Heart right ventricle (tissue), 16 donors: Measurements from ENCODE around the gene MRPL57. TPM values are rescaled to one million over a fixed set of nuclear protein-coding genes. Genes with fewer than 3 reads are reported as not detected.

ENCODE experiments used
- ATAC-seq, 8 donors: fragments of 200-7000 bp; cut with Tn5 transposase; one replicate each; pipeline ENCODE4 v1.9.1; 2020; ENCODE audit warnings: mild to moderate bottlenecking in 8 of 8, moderate library complexity in 8 of 8, moderate number of reproducible peaks in 1 of 8
- DNase-seq, 2 donors: peaks; one replicate each; pipeline ENCODE4 v3.0.0-alpha.2; 2020
- H3K27ac ChIP-seq, 10 donors: fragments of 200-600 bp; sonication (generic) in 2 of 10; one replicate each; pipeline versions ENCODE4 v1.5.0 to v1.8.0; 2020 to 2022; ENCODE audit warnings: mild to moderate bottlenecking in 3 of 10
- H3K27me3 ChIP-seq, 7 donors: fragments of 200-600 bp; one replicate each; pipeline ENCODE4 v1.8.0; 2021 to 2022; ENCODE audit warnings: mild to moderate bottlenecking in 2 of 7
- H3K36me3 ChIP-seq, 9 donors: fragments of 200-600 bp; sonication (generic) in 1 of 9; one replicate each; pipeline versions ENCODE4 v1.5.0 to v1.8.0; 2020 to 2022; ENCODE audit warnings: mild to moderate bottlenecking in 2 of 9
- H3K4me1 ChIP-seq, 9 donors: fragments of 200-600 bp; sonication (generic) in 1 of 9; one replicate each; pipeline versions ENCODE4 v1.5.0 to v1.8.0; 2020 to 2022; ENCODE audit warnings: mild to moderate bottlenecking in 4 of 9
- H3K4me3 ChIP-seq, 10 donors: fragments of 200-600 bp; sonication (generic) in 2 of 10; one replicate each; pipeline versions ENCODE4 v1.5.0 to v1.8.0; 2020 to 2022; ENCODE audit warnings: mild to moderate bottlenecking in 7 of 10, moderate library complexity in 2 of 10
- H3K9me3 ChIP-seq, 11 donors: fragments of 200-600 bp in 10 of 11; sonication (generic) in 2 of 11; one replicate each; pipeline versions ENCODE4 v1.5.0 to v1.8.0; 2013 to 2022; ENCODE audit warnings: mild to moderate bottlenecking in 2 of 11, control low read depth in 1 of 11, moderate library complexity in 1 of 11
- WGBS, 2 donors: extraction: QIAGEN DNeasy Blood & Tissue Kit; methylation state at CpG; one replicate each; pipeline ENCODE4 v1.1.7; 2013; ENCODE audit warnings: inconsistent platforms in 1 of 2; 5-methylcytosine and 5-hydroxymethylcytosine counted together
- intact Hi-C, 10 donors: fragments of 100-400 bp; cut with DNase I; formaldehyde crosslinking; loops; one replicate each; pipeline versions ENCODE4 v1.11.1 to v1.14.2; 2022
- polyA plus RNA-seq, 2 donors: library from polyadenylated mRNA; stranded (reverse); fragments of 200-250 nt; gene quantifications; one replicate each; pipeline ENCODE4 v1.2.3, GENCODE V29; 2013
- total RNA-seq, 10 donors: library from RNA; stranded (reverse); fragmentation: NEBNext Ultra II Directional in 3 of 10; extraction: Animal tissue kit (Norgen Biotek cat#: 25700) in 3 of 10; gene quantifications; one replicate each; pipeline versions ENCODE4 v1.2.1 to v1.2.4, GENCODE V29; 2021 to 2023
- TF ChIP-seq, protein P1 (sequence below), 9 donors: fragments of 200-600 bp; sonication (generic) in 2 of 9; IDR thresholded peaks; one replicate each; pipeline versions ENCODE4 v1.5.0 to v1.8.0; 2021 to 2022; ENCODE audit warnings: antibody characterized with exemption in 9 of 9, mild to moderate bottlenecking in 5 of 9, moderate library complexity in 1 of 9
- donor health status: Arrhythmogenic right ventricular cardiomyopathy.
- donor health status: ischemic (EF 13 %, LVEDD 7.1; RV severe dilation, severe dysfunction).
- donor health status: healthy with polysubstance abuse.
- donor health status: DM: no; HTN: yes; CAD: no.
- donor health status: DM: no; HTN: no; CAD: no.
- donor health status: ischemic (EF 25% LVEDD 6.9; RV normal size, moderate dysfunction).
- donor health status: ischemic (EF 25% LVEDD 5.7; RV mildly dilated, moderate dysfunction).
- donor health status: healthy.
- donor health status: DM: yes; HTN: yes; CAD: no.
- donor health status: Ischemic cardiomyopathy.
- donor health status: ischemic (EF 35%, LVEDD 5.7; RV mildly dilated, moderate dysfunction).
- donor health status: nonischemic (EF 11% LVEDD 7.7; RV severe dilation, severe dysfunction).
- donor health status: DM: yes; HTN: yes; CAD: no.
- donor health status: PGD.
- donor health status: ischemic (EF 29% LVEDD 5.4; RV normal size, mild dysfunction).
- donor health status: nonischemic (EF 23%, LVEDD 6.1; RV moderate dilation, normal function).

The MRPL57 gene
- total and polyA plus RNA-seq, 12 donors = 20.0 to 40.6 (median 23.6) TPM

DNA sequence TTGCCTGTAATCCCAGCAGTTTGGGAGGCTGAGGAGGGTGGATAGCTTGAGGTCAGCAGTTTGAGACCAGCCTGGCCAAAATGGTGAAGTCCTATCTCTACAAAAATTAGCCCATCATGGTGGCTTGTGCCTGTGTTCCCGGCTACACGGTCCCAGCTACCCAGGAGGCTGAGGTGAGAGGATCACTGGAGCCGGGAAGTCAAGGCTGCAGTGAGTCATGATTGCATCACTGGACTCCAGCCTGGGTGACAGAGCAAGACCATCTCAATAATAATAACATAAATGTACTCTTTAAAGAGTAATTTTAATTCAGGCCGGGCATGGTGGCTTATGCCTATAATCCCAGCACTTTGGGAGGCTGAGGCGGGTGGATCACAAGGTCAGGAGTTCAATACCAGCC is 38.8 kb upstream of the MRPL57 start:
- Histone ChIP-seq H3K36me3 (peaks cover 0 to 8% (median 4%) of the 10 kb centered on the region in 9 donors), H3K4me3 (no peak overlapping the region), H3K4me1 (peaks cover 11 to 24% (median 18%) of the 10 kb centered on the region in 9 donors), H3K27ac (no peak overlapping the region), H3K27me3 (no peaks in the 10 kb centered on the region), H3K9me3 (no peaks in the 10 kb centered on the region)
- ATAC-seq (no peak), DNase-seq (no peak)
- intact Hi-C loops = loop anchor here in 3 of 10 donors (5.0 to 10.0 kb wide), 2 partner anchors 193 to 195 kb away; no protein-coding TSS in a partner anchor
- 87 to 89% methylated on average over 5 of the region's 5 CpGs for WGBS, 2 donors
- TF ChIP-seq, protein P1, sequence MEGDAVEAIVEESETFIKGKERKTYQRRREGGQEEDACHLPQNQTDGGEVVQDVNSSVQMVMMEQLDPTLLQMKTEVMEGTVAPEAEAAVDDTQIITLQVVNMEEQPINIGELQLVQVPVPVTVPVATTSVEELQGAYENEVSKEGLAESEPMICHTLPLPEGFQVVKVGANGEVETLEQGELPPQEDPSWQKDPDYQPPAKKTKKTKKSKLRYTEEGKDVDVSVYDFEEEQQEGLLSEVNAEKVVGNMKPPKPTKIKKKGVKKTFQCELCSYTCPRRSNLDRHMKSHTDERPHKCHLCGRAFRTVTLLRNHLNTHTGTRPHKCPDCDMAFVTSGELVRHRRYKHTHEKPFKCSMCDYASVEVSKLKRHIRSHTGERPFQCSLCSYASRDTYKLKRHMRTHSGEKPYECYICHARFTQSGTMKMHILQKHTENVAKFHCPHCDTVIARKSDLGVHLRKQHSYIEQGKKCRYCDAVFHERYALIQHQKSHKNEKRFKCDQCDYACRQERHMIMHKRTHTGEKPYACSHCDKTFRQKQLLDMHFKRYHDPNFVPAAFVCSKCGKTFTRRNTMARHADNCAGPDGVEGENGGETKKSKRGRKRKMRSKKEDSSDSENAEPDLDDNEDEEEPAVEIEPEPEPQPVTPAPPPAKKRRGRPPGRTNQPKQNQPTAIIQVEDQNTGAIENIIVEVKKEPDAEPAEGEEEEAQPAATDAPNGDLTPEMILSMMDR (IDR thresholded peaks at IDR 0.05) = no peak

- H3K27me3 ChIP-seq = no peaks in the 10 kb centered on the region
- H3K4me1 ChIP-seq = peaks cover 12 to 33% (median 26%) of the 10 kb centered on the region in 9 donors
- ATAC-seq (no peak), DNase-seq (no peak)
- peaks cover 0 to 16% (median 6%) of the 10 kb centered on the region in 9 donors for H3K36me3 ChIP-seq
- H3K9me3 ChIP-seq = no peaks in the 10 kb centered on the region
- TF ChIP-seq, protein P1 (IDR thresholded peaks at IDR 0.05) = no peak
- H3K27ac ChIP-seq = no peak overlapping the region
- no peak overlapping the region for H3K4me3 ChIP-seq
- WGBS, 2 donors = 92 to 100% methylated on average over 1 of the region's 1 CpG
- intact Hi-C loops = loop anchor here in 3 of 10 donors (5.0 to 10.0 kb wide), 2 partner anchors 194 to 196 kb away; no protein-coding TSS in a partner anchor
Measured at GRCh38 chr13:21138561-21138960, 37.9 kb upstream of the MRPL57 start.

GRCh38 chr13:21139374-21139773 is 37.1 kb upstream of the MRPL57 start:
- Histone ChIP-seq H3K4me1 (peaks cover 12 to 40% (median 34%) of the 10 kb centered on the region in 9 donors), H3K27me3 (no peaks in the 10 kb centered on the region), H3K4me3 (peak overlapping the region in 8 of 10 donors; percentile 73 to 90 (median 78)), H3K9me3 (no peaks in the 10 kb centered on the region), H3K36me3 (peaks cover 0 to 25% (median 6%) of the 10 kb centered on the region in 9 donors), H3K27ac (peak overlapping the region in 7 of 10 donors; percentile 51 to 95 (median 91))
- 93 to 95% methylated on average over 12 of the region's 12 CpGs for WGBS, 2 donors
- TF ChIP-seq, protein P1 (IDR thresholded peaks at IDR 0.05) = no peak
- intact Hi-C loops = loop anchor here in 3 of 10 donors (5.0 to 10.0 kb wide), 2 partner anchors 195 to 197 kb away; no protein-coding TSS in a partner anchor
- ATAC-seq (no peak), DNase-seq (no peak)

DNA sequence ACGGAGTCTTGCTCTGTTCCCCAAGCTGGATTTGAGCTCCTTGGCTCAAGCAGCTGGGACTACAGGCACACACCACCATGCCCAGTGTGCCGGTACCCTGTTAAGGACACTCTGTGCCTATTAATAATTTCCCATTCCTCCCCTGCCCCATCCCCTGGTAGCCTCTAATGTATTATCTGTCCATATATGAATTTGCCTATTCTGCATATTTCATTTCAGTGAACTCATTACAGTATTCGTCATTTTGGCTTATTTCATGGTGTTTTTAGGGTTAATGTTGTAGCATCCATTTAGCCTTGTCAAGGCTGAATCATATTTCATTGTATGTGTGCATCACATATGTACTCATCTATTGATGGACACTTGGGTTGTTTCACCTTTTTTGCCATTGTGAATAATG is 33.7 kb upstream of the MRPL57 start:
- Histone ChIP-seq H3K4me3 (peak overlapping the region in 4 of 10 donors; percentile 3 to 16 (median 14)), H3K27ac (no peak overlapping the region)
- no peak for DNase-seq

More for the DNA sequence above, 33.7 kb upstream of the MRPL57 start:
- Histone ChIP-seq H3K9me3 (no peaks in the 10 kb centered on the region), H3K27me3 (no peaks in the 10 kb centered on the region), H3K4me1 (peaks cover 12 to 48% (median 34%) of the 10 kb centered on the region in 9 donors), H3K36me3 (peaks cover 0 to 58% (median 21%) of the 10 kb centered on the region in 9 donors)
- TF ChIP-seq, protein P1 (IDR thresholded peaks at IDR 0.05) = no peak
- intact Hi-C loops = no loop called here
- 80 to 84% methylated on average over 3 of the region's 3 CpGs for WGBS, 2 donors
- ATAC-seq = no peak
